ENCODE results near the gene AVL9. TPM values are rescaled to one million over a fixed set of nuclear protein-coding genes. Genes with fewer than 3 reads are reported as not detected.

AVL9 gene
- total RNA-seq, 8 experiments from 2014 or later, result 21.3 to 38.4 (median 32.9) TPM

Other genes with a start within 250 kb of the AVL9 start
- gene LSM5, start 5.1 kb upstream of the AVL9 start, total RNA-seq, result 100 to 1,000 TPM in 1 of 8 experiments, 10 to 100 TPM in 7; 33.9 to 102 (median 64.5) TPM